GM21529 (cell line): ENCODE data around the gene NEU1.
"Not testable (repeated sequence)": the region's sequence is repeated elsewhere in the genome, so short reads cannot be mapped to it uniquely, and the experiment has no call there.

Experiments used
- ATAC-seq: cut with Tn5 transposase; IDR thresholded peaks from one replicate; pipeline ENCODE4 v1.9.1; 2021; ENCODE audit not compliant: unreplicated experiment

The NEU1 gene

DNA sequence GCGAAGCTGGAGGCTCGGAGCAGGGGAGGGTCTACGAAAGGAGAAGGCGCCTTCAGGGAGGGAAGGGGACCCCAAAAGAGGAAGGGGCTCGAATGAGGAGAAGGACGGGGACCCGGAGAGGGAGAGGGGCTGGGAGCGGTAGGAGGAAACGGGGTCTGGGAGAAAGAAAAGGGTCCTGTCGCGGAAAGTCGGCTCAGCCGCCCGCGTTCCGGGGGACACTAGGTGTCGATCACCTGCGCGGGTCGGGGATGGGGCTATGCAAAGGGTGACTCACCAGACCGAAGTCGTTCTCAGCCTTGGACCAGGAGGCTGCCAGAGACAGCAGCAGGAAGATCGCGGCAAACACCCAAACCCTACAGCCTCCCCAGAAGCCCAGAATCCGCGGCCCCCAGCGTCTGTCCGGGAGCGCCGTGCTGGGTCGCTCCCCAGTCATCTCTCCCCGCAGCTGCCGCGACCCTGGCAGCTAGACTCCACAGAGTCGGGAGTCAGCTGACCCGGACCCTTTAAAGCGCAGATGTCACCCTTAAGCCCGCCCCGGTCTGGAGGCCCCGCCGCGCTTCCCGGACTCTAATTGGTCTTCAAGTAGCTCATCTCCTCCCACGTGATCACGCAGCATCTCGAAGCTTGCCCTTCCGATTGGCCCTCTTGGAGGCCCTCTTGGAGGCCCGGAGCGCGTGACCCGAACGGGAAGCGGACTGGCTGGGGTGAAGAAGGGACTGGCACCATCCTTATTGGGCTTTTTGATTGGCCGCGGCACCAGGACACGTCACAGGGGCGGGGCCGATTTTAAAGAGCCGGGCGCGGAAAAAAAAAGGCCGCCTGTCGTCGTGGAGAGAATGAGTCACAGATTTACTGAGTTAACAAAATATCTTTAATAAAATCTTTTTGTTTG is at the start of gene NEU1:
TSS of gene NEU1 (minus strand) at position 478 of the 892 bp plus-strand sequence. CDS start at position 433, 45 bp downstream.
- peak; percentile 91 for ATAC-seq

GRCh38 chr6:31911826-31912585 is 49.4 kb upstream of the NEU1 start:
- no peak for ATAC-seq

GRCh38 chr6:31909298-31909697 is 46.7 kb upstream of the NEU1 start:
- ATAC-seq, result not testable (repeated sequence)

- peak; percentile 82 for ATAC-seq
These were observed 46.2 kb upstream of the NEU1 start for GRCh38 chr6:31908791-31909190.

- ATAC-seq, result not testable (repeated sequence)
These were observed 45.6 kb upstream of the NEU1 start for GRCh38 chr6:31908255-31908654.

DNA sequence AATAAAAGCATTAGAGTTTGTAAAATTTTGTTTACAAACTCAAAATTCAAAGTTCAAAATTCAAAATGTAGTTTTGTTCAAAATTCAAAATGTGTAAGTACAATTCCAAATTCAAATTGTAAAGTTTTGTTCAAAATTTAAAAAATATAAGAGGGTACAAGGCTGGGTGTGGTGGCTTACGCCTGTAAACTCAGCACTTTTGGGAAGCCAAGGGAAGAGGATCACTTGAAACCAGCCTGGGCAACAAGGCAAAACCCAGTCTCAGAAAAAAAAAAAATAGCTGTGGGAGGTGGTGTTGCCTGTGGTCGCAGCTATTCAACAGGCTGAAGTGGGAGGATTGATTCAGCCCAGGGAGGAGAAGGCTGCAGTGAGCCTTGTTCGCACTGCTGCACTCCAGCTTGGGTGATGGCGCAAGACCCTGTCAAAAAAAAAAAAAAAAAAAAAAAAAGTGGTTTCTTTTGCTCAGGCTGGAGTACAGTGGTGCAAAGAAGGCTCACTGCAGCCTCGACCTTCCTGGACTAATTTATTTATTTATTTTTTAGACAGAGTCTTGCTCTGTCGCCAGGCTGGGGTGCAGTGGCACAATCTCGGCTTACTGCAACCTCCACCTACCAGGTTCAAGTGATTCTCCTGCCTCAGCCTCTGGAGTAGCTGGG is 44.7 kb upstream of the NEU1 start:
- no peak for ATAC-seq

GRCh38 chr6:31906727-31907126 is 44.1 kb upstream of the NEU1 start:
- not testable (repeated sequence) for ATAC-seq

DNA sequence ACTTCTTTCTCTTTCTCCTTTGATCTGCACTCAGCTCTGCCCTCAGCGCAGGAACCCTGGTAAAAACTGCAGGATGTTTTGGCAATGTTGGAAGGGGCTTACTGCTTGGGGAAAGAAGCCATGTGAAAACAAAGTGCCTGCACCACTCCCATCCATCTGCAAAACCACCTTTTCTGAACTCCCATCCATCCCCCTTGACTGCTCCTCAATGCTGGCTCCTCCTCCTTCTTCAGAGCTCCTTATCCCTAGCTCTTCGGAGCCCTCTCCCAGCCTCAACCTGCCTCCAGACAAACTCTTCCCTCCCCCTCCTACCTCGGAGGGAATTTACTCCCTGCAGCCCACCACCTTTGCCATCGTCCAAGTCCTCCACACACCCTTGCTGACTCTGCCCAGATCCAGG is 43.5 kb upstream of the NEU1 start:
- ATAC-seq, result no peak

DNA sequence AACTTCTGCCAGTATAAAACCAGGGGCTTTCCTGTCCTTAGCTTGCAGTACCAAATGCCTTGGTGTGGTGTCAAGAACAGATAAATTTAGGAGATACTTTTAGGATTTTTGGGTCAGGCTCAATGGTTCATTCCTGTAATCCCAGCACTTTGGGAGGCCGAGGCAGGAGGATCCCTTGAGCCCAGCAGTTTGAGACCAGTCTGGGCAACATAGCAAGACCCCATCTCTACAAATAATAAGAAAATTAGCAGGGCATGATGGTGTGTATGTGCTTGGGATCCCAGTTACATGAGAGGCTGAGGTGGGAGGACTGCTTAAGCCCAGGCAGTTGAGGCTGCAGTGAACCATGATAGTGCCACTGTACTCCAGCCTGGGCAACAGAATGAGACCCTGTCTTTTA is 42.4 kb upstream of the NEU1 start:
- ATAC-seq, result no peak

DNA sequence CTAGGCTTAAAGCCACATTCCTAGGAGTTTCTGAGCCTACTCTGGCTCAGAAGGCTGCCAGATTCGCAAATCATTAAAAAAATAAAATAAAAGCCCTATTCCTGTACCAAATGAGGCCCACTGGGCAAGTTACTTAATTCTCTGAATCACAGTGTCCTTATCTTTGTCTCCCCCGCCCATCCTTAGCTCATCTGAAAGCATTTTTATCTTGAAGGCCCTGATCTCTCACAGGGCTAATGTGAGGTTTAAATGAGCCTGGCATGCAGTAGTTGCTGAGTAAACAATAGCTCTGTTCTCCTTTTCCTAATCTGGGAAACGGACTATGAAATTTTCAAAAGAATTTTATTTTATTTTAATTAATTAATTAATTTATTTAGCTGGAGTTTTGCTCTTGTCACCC is 41.3 kb upstream of the NEU1 start:
- ATAC-seq, result no peak

GRCh38 chr6:31901953-31902643 is 39.5 kb upstream of the NEU1 start, which contains the start of gene ZBTB12:
ZBTB12 (minus strand) TSS chr6:31902086; CDS start chr6:31901305, 781 bp downstream.
- peak; percentile 42 for ATAC-seq

- ATAC-seq, result no peak
These were observed 38.9 kb upstream of the NEU1 start for GRCh38 chr6:31901415-31901952.

- no peak for ATAC-seq
These were observed 38.3 kb upstream of the NEU1 start for GRCh38 chr6:31900917-31901414.

- no peak for ATAC-seq
These were observed 37.5 kb upstream of the NEU1 start for GRCh38 chr6:31899882-31900722.

DNA sequence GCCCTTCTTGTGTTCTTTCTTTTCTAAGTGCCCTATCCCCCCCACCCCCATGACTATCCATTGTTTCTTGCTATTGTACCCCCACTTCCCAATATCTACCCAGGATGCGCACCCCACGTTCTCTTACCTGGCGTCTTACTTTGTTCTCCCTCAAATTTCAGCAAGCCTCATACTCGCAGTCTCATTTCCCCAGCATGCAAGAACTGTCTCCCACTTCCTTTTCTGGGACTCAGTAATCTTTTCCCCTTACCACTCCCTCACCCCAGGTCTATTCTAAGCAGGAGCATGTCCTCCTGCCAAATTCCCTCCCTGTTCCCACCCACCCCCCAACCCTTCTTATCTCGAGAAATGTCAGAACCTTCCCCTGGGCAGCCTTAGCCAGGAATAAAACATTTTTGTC is 36.6 kb upstream of the NEU1 start:
- no peak for ATAC-seq

DNA sequence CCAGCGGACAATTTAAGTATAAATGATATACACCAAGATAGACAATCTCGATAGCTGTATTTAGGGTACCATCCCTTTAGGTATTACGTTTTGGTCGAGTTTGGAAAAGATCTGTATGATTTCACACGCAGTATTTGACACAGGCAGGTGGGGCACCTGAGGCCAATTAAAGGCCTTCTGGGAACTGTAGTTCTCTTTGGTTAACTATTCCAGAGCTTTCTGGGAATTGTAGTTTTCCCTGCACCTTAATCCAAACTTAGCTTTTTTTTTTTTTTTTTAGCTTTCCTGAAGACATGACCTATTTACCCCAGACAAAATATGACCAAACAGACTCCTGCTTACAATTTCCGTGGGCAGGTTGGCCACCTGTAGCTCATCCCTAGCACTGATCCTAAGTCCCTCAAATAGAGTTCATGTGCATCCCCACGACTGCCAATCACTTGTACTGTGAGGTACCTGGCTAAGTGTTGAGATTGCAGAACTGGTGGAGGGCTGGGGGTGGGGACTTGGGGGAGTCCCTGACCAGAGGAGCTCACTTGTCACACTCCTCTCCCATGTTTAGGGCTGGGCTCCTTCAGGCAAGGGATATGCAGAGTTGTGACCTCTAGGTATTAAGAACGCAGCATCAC is 35.9 kb upstream of the NEU1 start:
- ATAC-seq, result no peak

- peak; percentile 47 for ATAC-seq
These were observed 35.2 kb upstream of the NEU1 start, which contains the start of gene EHMT2 for GRCh38 chr6:31897612-31898382. EHMT2 (minus strand) TSS chr6:31897698; CDS start chr6:31897677, 21 bp downstream.
